Endothelial cell of umbilical vein (primary cell): Measurements from ENCODE around the gene AGTPBP1. TPM values are rescaled to one million over a fixed set of nuclear protein-coding genes. Genes with fewer than 3 reads are reported as not detected.

Experiments used
- BruUV-seq: library from RNA; stranded (reverse); fragments of 400-500 nt; replicated peaks from 2 replicates; lab custom pipeline; 2021; lab: Mats Ljungman, UMichigan
- CTCF ChIA-PET: fragments of 300-600, 350-600 bp; sonication (Branson Sonifier 250); formaldehyde crosslinking; loops from one replicate; lab custom pipeline; 2021; ENCODE audit warnings: antibody characterized with exemption, inconsistent platforms; lab: Charles Lee
- POLR2A ChIA-PET: fragments of 300-600, 350-600 bp; sonication (Branson Sonifier 250); formaldehyde crosslinking; loops from one replicate; lab custom pipeline; 2021; ENCODE audit warnings: antibody characterized with exemption, inconsistent platforms; lab: Charles Lee
- DNase-seq: peaks from one replicate; pipeline ENCODE4 v3.0.0-alpha.2; 2011; ENCODE audit warnings: low read depth, low spot score
- FAIRE-seq: peaks from 2 replicates; lab custom pipeline; 2011; peaks lifted over from hg19 to GRCh38; lab: Jason Lieb, UNC
- H2AFZ ChIP-seq: 2 replicates; pipeline ENCODE4 v1.6.0; 2012; ENCODE audit warnings: low read depth, low read length, control low read depth, inconsistent platforms
- H3K27ac ChIP-seq: 2 replicates; pipeline ENCODE4 v1.5.1; 2011; ENCODE audit warnings: low read depth, mild to moderate bottlenecking, control low read depth, low read length, moderate library complexity; ENCODE audit not compliant: insufficient read depth
- H3K27me3 ChIP-seq, 2 experiments: 2 replicates each; pipeline versions ENCODE4 v1.6.0 to v1.6.1; 2011; ENCODE audit warnings: low read length in 2 of 2, mixed read lengths in 1 of 2; ENCODE audit not compliant: control insufficient read depth in 2 of 2, insufficient read depth in 2 of 2
- H3K36me3 ChIP-seq, 2 experiments: 2 replicates in 1 of 2; 3 replicates in 1 of 2; pipeline ENCODE4 v1.5.1; 2011; ENCODE audit warnings: low read length in 2 of 2, mild to moderate bottlenecking in 1 of 2, moderate library complexity in 1 of 2; ENCODE audit not compliant: control insufficient read depth in 2 of 2, insufficient read depth in 2 of 2; ENCODE audit errors: extremely low read depth in 1 of 2
- H3K4me1 ChIP-seq: 3 replicates; pipeline ENCODE4 v1.5.1; 2011; ENCODE audit warnings: mild to moderate bottlenecking, low read length; ENCODE audit not compliant: control insufficient read depth, insufficient read depth; ENCODE audit errors: extremely low read depth
- H3K4me2 ChIP-seq: 2 replicates; pipeline ENCODE4 v1.6.1; 2011; ENCODE audit warnings: low read length, control low read depth, mixed read lengths; ENCODE audit not compliant: insufficient read depth
- H3K4me3 ChIP-seq, 3 experiments: fragments of 200-600 bp in 1 of 3; sonication (generic), shearing (Covaris generic) in 1 of 3; replicated peaks in 1 of 3; 2 replicates each; pipeline ENCODE4 v1.5.1; 2011 to 2016; ENCODE audit warnings: control low read depth in 3 of 3, low read length in 3 of 3, mild to moderate bottlenecking in 2 of 3, inconsistent platforms in 1 of 3, low read depth in 1 of 3, moderate library complexity in 1 of 3; ENCODE audit not compliant: insufficient read depth in 1 of 3
- H3K79me2 ChIP-seq: 2 replicates; pipeline ENCODE4 v1.6.0; 2012; ENCODE audit warnings: low read length, inconsistent platforms; ENCODE audit not compliant: control insufficient read depth, insufficient read depth
- H3K9ac ChIP-seq: replicated peaks from 2 replicates; pipeline ENCODE3; 2011; ENCODE audit warnings: low read length, control low read depth; ENCODE audit not compliant: insufficient read depth; ENCODE audit errors: extremely low read depth
- H3K9me1 ChIP-seq: replicated peaks from 3 replicates; pipeline ENCODE4 v1.6.0; 2011; ENCODE audit warnings: mild to moderate bottlenecking, low read length; ENCODE audit not compliant: control insufficient read depth, insufficient read depth; ENCODE audit errors: extremely low read depth
- H3K9me3 ChIP-seq: replicated peaks from 2 replicates; pipeline ENCODE4 v1.5.1; 2012; ENCODE audit warnings: low read length, inconsistent platforms; ENCODE audit not compliant: control insufficient read depth, insufficient read depth
- H4K20me1 ChIP-seq: replicated peaks from 2 replicates; pipeline ENCODE3; 2011; ENCODE audit warnings: mild to moderate bottlenecking, low read length; ENCODE audit not compliant: control insufficient read depth, insufficient read depth; ENCODE audit errors: extremely low read depth
- FOS ChIP-seq: IDR thresholded peaks from 2 replicates; pipeline ENCODE4 v1.6.1; 2011; ENCODE audit warnings: mild to moderate bottlenecking, low read length, moderate library complexity, borderline replicate concordance; ENCODE audit not compliant: insufficient read depth
- GATA2 ChIP-seq: IDR thresholded peaks from 2 replicates; pipeline ENCODE4 v1.7.0; 2011; ENCODE audit warnings: low read depth, mild to moderate bottlenecking, moderate library complexity, mixed read lengths, low read length; ENCODE audit not compliant: insufficient read length, insufficient read depth
- JUN ChIP-seq: IDR thresholded peaks from 2 replicates; pipeline ENCODE4 v1.6.1; 2011; ENCODE audit warnings: borderline replicate concordance, low read depth; ENCODE audit not compliant: insufficient read length, insufficient read depth
- POLR2A ChIP-seq: IDR thresholded peaks from 2 replicates; pipeline ENCODE4 v1.6.1; 2012; ENCODE audit warnings: low read depth, mild to moderate bottlenecking, control low read depth, low read length
- dilution Hi-C: fragments of 300-500 bp; cut with MboI; formaldehyde crosslinking; loops from one replicate; pipeline ENCODE4 v1.15.0; 2019; ENCODE audit warnings: low sequenced_read_pairs; ENCODE audit not compliant: extremely low pct_ligation_motif_present
- intact Hi-C: fragments of 100-400 bp; cut with micrococcal nuclease; formaldehyde crosslinking; loops from one replicate; pipeline ENCODE4 v1.10.0; 2022
- polyA plus RNA-seq, 4 experiments: library from polyadenylated mRNA; depleted of rRNA in 3 of 4; stranded (reverse) in 3 of 4; unstranded in 1 of 4; fragments of >200 nt; gene quantifications; 2 replicates each; pipeline versions ENCODE4 v1.2.1 to v1.2.3, GENCODE V29; 2011 to 2012; ENCODE audit warnings: missing spikeins in 1 of 4
- total RNA-seq: library from RNA; stranded (reverse); gene quantifications from 2 replicates; pipeline ENCODE4 v1.2.3, GENCODE V29; 2021
- TF ChIP-seq, protein P1 (sequence below), 2 donors: IDR thresholded peaks; 1 replicate in 1 of 2; 2 replicates in 1 of 2; pipeline ENCODE4 v1.5.1; 2011; ENCODE audit warnings: low read length in 2 of 2, mild to moderate bottlenecking in 2 of 2, moderate library complexity in 2 of 2, control low read depth in 1 of 2, inconsistent platforms in 1 of 2, low read depth in 1 of 2; ENCODE audit not compliant: insufficient read depth in 1 of 2; ENCODE audit errors: extremely low read depth in 1 of 2
- TF ChIP-seq, protein P2 (sequence below): IDR thresholded peaks from 2 replicates; pipeline ENCODE4 v1.6.1; 2011; ENCODE audit not compliant: insufficient read depth, insufficient read length

Gene AGTPBP1
- total and polyA plus RNA-seq, 2 donors (not counting 3 experiments of a cell fraction or from before 2014, with no cell fraction given), result 4.2 to 18.4 TPM

DNA sequence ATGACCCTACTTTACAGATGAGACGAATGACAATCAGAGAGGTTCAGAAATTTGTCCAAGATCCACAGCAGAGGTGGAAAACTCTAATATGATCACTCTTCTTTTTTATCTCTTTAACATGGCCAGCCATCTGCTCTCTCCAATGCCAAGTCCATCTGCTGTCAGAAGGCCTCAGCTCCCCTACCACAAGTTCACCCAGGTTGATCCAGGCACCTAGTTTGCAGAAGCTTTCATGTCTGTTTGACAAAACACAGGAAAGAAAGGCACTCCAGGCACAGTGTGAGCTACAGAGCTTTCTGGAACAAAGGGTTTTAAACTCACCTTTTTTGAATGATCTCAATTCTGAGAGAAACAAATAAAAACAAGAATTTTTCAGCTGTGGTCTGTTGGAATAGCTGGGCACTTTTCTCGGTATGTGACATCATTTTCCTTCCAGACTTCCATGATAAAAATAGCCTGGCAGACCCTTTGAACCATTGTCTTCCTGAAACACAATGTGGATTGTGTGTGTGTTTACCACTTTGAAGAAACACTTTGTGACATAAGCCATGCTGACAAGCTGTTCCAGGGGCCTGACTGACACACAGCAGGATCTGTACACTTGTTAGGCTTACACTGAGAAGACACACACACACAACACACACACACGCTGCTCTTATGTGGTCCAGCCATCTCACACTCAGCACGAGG, 214.3 kb downstream of the AGTPBP1 start:
- Histone ChIP-seq H3K27me3 (peaks cover 13 to 17% of the 10 kb centered on the region in 2 experiments), H3K9me3 (no peaks in the 10 kb centered on the region), H3K9ac (peak overlapping the region; percentile 28), H3K4me3 (no peak overlapping the region), H3K79me2 (no peaks in the 10 kb centered on the region), H3K4me1 (peaks cover 18% of the 10 kb centered on the region), H3K27ac (peak overlapping the region; percentile 64), H3K4me2 (no peak overlapping the region), H2AFZ (no peak overlapping the region), H3K36me3 (no peaks in the 10 kb centered on the region), H4K20me1 (no peaks in the 10 kb centered on the region), H3K9me1 (no peaks in the 10 kb centered on the region)
- FAIRE-seq, result peak; percentile 92
- POLR2A ChIA-PET, result no interaction called here
- CTCF ChIA-PET, result interaction anchor here (1.2 kb wide), 1 partner anchor 83 kb away, joined by 7 read pairs; no protein-coding TSS in a partner anchor
- TF ChIP-seq POLR2A (no peak), JUN (peak; percentile 52), FOS (no peak), GATA2 (no peak)
- TF ChIP-seq, protein P1, sequence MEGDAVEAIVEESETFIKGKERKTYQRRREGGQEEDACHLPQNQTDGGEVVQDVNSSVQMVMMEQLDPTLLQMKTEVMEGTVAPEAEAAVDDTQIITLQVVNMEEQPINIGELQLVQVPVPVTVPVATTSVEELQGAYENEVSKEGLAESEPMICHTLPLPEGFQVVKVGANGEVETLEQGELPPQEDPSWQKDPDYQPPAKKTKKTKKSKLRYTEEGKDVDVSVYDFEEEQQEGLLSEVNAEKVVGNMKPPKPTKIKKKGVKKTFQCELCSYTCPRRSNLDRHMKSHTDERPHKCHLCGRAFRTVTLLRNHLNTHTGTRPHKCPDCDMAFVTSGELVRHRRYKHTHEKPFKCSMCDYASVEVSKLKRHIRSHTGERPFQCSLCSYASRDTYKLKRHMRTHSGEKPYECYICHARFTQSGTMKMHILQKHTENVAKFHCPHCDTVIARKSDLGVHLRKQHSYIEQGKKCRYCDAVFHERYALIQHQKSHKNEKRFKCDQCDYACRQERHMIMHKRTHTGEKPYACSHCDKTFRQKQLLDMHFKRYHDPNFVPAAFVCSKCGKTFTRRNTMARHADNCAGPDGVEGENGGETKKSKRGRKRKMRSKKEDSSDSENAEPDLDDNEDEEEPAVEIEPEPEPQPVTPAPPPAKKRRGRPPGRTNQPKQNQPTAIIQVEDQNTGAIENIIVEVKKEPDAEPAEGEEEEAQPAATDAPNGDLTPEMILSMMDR (IDR thresholded peaks at IDR 0.05; ENCODE audit: extremely low read depth in 1 of 2, insufficient read depth in 1 of 2, low read depth in 1 of 2, low read length in 2 of 2), result no peak
- TF ChIP-seq, protein P2, sequence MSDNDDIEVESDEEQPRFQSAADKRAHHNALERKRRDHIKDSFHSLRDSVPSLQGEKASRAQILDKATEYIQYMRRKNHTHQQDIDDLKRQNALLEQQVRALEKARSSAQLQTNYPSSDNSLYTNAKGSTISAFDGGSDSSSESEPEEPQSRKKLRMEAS, result no peak
- dilution Hi-C loops, result no loop called here
- intact Hi-C loops, result loop anchor here (2.0 to 5.0 kb wide), 2 partner anchors 85 to 103 kb away; no protein-coding TSS in a partner anchor
- DNase-seq, result peak; percentile 88
- TSS peak; percentile 90 for BruUV-seq
